ENCODE measurements around the gene SCAF1.

The SCAF1 gene

GRCh38 chr19:49641688-49642491, at the start of gene SCAF1:
Gene SCAF1 (plus strand): TSS chr19:49642209. CDS start chr19:49645027, 2,818 bp downstream.
- peak; percentile 95 for DNase-seq

- DNase-seq: no peak
These were observed 49.4 kb upstream of the SCAF1 start for GRCh38 chr19:49592486-49593232.

DNA sequence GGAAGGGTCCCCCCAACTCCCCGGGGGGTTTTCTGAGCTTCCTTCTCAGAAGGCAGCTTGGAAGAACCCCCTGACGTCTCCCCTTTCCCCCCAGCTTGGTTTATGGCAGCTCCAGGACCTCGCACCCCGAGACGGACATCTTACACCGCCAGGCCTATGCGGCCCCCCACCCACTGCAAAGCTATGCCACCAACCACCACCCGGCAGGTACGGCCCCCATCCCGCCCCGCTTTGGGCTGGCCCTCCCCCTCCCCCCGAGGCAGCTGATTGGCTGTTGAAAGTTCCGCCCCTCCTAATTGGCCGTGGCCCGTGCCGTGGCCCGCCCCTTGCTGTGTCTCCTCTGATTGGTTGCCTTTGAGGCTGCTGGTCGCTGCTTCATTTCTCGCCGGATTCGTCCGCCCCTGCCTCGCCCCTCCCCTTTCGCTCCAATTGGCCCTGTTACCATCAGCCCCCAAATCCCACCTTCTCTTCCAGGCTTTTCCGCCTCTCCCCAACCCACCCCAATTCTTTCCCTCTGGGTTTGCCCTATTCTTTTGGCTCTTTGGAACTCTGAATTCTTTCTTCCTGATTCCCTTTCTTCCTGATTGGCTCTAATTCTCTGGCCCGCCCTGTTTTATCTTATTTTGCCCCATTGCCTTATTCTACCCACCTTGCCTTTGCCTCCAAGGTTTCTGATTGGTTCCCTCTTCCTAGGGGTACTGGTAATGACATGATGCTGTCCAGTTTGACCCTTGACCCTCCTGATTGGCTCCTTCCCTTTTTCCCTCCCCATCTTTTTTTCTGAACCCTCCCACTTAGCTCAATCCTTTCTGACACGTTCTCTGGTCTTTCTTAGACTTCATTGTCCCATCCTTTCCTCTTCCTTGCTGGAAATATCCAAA, 48.5 kb upstream of the SCAF1 start:
- DNase-seq: peak; percentile 86

DNA sequence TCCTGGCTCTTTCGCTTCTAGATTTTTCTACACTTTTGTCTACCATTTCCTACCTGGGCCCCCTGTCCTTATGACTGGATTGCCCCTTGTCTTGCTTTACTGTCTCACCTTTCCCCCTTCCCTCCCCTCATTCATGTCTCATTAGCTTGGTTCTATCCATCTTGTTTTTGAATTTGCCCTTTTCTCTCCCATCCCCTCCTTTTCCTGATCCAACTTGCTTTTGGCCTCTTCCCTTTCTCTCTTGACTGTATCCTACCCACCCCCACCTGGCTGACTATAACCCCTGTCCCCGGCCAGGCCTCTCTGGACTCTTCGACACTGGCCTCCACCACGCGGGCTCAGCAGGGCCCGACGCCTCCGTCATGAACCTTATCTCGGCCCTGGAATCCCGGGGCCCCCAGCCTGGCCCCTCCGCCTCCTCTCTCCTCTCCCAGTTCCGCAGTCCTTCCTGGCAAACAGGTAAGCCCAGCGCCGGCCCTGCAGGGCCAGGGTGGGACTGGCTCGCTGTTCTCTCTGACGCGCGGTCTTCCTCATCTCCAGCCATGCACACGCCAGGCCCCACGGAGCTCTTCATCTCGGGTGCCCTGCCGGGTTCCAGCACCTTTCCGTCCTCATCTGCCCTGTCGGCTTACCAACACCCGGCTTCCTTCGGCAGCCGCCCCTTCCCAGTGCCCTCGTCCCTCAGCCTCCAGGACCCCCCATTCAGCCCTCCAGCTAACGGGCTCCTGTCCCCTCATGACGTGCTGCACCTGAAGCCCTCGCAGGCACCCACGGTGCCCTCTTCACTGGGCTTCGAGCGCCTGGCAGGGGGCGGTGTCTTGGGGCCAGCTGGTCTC, 47.6 kb upstream of the SCAF1 start:
- DNase-seq: no peak

DNA sequence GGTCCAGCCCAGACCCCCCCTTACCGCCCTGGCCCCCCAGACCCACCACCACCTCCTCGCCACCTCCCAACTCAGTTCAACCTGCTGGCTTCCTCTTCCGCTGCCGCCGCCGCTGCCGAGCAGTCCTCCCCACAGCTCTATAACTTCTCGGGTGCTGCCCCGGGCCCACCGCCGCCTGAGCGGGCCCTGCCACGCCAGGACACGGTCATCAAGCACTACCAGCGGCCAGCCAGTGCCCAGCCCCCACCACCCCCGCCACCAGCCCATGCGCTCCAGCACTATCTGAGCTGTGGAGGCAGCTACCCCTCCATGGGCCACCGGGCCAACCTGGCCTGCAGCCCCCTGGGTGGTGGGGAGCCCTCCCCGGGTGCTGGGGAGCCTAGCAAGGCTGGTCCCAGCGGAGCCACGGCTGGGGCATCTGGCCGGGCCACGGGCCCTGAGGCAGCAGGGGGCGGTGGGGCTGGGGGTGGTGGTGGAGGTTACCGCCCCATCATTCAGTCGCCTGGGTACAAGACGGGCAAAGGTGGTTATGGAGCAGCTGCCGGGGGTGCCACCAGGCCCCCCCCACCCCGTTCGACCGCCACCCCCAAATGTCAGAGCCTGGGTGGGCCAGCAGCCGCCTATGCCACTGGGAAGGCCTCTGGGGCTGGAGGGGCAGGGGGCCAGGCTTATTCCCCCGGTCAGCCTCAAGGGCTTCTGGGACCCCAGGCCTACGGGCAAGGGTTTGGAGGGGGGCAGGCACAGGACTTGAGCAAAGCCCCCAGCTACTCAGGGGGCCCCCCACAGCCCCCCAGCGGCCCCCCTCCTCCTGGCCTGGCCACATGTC, 46.8 kb upstream of the SCAF1 start:
- no peak for DNase-seq

DNA sequence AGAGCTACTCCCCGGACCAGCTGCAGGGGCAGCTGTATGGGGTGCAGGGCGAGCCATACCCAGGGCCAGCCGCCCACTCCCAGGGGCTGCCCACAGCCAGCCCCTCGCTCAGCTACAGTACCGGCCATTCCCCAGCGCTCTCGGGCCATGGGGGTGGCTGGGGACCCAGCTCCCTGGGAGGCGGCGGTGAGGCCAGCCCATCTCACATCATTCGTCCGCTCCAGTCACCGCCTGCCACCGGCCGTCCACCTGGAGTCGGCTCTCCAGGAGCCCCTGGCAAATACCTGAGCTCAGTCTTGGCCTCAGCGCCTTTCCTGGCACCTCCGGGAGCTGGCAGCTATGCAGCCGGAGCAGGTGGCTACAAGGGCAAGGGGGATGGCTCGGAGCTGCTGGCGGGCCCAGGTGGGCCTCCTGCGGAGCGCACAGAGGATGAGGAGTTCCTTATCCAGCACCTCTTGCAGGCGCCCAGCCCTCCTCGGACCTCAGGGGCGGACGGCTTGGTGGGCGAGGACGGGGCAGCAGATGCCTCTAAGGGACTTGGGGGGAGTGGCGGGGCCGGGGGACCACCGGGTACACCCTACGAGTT, 46.1 kb upstream of the SCAF1 start:
- no peak for DNase-seq

GRCh38 chr19:49596407-49596806, 45.6 kb upstream of the SCAF1 start:
- no peak for DNase-seq

- DNase-seq: no peak
These were observed 44.9 kb upstream of the SCAF1 start for GRCh38 chr19:49596954-49597702.

GRCh38 chr19:49597703-49597974, 44.4 kb upstream of the SCAF1 start:
- DNase-seq: no peak

DNA sequence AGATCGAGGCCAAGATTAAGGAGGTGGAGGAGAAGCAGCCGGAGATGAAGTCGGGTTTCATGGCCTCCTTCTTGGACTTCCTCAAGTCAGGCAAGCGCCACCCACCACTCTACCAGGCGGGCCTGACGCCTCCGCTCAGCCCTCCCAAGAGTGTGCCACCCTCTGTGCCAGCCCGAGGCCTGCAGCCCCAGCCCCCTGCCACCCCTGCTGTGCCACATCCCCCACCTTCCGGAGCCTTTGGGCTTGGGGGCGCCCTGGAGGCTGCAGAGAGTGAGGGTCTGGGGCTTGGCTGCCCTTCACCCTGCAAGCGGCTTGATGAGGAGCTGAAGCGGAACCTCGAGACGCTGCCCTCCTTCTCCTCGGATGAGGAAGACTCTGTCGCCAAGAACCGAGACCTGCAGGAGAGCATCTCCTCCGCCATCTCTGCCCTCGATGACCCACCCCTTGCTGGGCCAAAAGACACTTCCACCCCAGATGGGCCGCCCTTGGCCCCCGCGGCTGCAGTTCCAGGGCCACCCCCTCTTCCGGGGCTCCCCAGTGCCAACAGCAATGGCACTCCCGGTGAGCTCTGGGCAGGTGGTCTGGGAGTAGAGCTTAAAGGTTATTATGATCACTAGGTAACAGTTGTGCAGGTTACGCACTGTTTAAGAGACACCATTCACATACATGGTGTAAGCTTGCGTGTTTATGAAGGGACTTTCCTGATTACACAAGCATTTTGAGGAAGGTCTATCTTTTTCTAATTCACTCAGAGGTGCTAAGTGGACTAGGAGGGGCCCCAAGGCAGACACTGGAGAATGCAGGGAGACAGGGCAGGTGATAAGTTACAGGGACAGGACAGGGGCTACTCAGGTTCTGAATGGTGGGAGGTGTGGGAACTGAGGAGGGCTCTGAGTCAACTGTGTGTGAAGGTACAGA, 42.4 kb upstream of the SCAF1 start:
- DNase-seq: no peak

GRCh38 chr19:49601482-49602038, 40.4 kb upstream of the SCAF1 start:
- DNase-seq: no peak

DNA sequence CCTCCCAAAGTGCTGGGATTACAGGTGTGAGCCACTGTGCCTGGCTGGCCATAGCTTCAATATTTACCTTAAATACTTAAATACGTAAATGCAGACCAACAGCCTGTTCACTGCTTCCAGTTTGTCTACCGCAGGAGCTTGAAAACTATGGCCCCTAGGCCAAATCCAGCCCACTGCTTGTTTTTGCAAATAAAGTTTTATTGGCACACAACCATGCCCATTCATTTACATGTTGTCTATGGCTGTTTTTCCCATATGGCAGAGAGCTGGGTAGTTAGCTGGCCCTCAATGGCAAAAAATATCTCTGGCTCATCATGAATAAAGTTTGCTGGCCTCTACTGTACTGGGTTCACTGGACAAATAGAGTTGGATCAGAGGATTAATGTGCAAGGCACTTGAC, 39.2 kb upstream of the SCAF1 start:
- DNase-seq: no peak

DNA sequence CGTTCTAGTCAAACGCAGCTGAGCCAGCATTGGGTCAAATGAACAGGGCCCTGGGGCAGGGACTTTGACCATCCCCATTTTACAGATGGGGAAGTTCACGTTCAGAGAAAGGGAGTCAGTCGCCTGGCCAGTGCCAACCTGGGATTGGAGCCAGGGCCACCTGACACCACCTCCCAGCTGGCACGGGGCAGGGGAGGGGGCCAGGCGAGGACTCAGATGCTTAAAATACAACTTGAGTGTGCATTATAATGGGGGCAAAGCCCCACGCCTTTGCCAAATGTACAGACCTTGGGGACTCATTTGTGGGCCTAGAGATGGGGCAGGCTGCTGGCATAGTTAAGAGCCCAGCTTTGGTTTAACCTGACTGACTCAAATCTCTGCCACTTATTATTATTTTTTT, 36.4 kb upstream of the SCAF1 start:
- DNase-seq: no peak

DNA sequence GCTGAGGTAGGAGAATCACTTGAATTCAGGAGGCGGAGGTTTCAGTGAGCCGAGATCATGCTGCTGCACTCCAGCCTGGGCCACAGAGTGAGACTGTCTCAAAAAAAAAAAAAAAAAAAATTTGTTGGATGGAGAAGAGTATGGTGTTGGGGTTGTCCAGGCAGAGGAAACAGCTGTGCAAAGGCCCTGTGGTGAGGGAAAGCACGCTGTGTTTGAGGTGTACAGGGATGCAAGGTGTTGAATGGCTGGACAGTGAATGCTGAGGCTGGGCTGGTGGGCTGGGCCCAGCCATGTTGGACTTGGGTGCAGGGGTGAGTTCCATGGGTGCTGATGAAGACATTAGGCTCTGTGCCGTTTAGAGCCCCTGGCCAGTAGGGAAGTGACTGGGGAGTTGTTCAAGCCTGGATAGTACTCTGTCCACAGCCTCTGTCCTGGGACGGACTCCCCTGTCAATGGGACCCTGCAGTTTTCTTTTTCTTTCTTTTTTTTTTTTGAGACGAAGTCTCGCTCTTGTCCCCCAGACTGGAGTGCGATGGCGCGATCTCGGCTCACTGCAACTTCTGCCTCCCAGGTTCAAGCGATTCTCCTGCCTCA, 32.4 kb upstream of the SCAF1 start:
- no peak for DNase-seq

- no peak for DNase-seq
These were observed 28.6 kb upstream of the SCAF1 start for GRCh38 chr19:49613374-49613773.

- no peak for DNase-seq
These were observed 27.7 kb upstream of the SCAF1 start for GRCh38 chr19:49614096-49614833.

DNA sequence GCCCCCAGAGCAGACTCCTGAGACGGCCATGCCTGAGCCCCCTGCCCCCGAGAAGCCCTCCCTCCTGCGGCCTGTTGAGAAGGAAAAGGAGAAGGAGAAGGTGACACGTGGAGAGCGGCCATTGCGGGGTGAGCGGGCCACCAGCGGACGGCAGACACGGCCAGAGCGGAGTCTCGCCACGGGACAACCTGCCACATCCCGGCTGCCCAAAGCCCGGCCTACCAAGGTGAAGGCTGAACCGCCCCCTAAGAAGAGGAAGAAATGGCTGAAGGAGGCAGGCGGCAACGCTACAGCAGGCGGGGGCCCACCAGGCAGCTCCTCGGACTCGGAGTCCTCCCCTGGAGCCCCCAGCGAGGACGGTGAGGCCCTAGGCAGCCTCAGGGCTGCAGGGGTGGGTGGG, 26.1 kb upstream of the SCAF1 start:
- DNase-seq: no peak

DNA sequence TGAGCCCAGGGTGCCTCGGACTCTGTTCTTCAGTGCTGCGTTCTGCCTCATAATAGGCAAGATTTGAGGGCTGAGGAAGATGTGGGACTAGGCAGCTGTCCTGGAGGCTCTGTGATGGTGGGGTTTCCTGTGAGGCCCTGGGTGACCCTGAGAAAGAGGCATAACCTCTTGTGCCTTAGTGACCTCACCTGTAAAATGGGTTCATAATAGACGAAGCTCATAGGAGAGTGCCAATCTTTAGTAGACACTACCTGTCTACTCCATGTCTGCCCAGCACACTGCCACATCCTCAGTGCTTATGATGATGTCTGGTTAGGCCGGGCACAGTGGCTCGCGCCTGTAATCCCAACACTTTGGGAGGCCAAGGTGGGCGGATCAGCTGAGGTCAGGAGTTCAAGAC, 25.5 kb upstream of the SCAF1 start:
- no peak for DNase-seq

Measured in NCI-H1048 (cell line).